HCT116 (cell line): ENCODE data around the gene SLC16A5. TPM values are rescaled to one million over a fixed set of nuclear protein-coding genes. Genes with fewer than 3 reads are reported as not detected.

Source experiments
- ATAC-seq: fragments of 200-7000 bp; cut with Tn5 transposase; 2 replicates; pipeline ENCODE4 v1.9.1; 2020; ENCODE audit warnings: mild to moderate bottlenecking, moderate library complexity
- BruUV-seq: library from RNA; stranded (reverse); fragments of 400-500 nt; replicated peaks from 2 replicates; lab custom pipeline; 2021; lab: Mats Ljungman, UMichigan
- CTCF ChIA-PET: fragments of 300-600 bp; sonication (Branson Sonifier 250); formaldehyde crosslinking; loops from one replicate; lab custom pipeline; 2021; ENCODE audit warnings: antibody characterized with exemption; lab: Charles Lee
- POLR2A ChIA-PET: fragments of 300-600, 350-600 bp; sonication (Branson Sonifier 250); formaldehyde crosslinking; loops from one replicate; lab custom pipeline; 2021; ENCODE audit warnings: antibody characterized with exemption; lab: Charles Lee
- RAD21 ChIA-PET, 2 experiments: fragments of 300-600 bp; sonication (Branson Sonifier 250); formaldehyde crosslinking; loops; one replicate each; lab custom pipeline; 2023; ENCODE audit warnings: low total read pairs in 2 of 2; ENCODE audit not compliant: uncharacterized antibody in 2 of 2, unreplicated experiment in 2 of 2, low non-redundant PET in 1 of 2; lab: Charles Lee
- DNase-seq: peaks from one replicate; pipeline ENCODE4 v3.0.0-alpha.2; 2010; ENCODE audit warnings: low read depth, low spot score
- H2AFZ ChIP-seq: fragments of 200-600 bp; shearing (Covaris generic), sonication (generic); 2 replicates; pipeline ENCODE4 v1.6.1; 2017; ENCODE audit warnings: low read depth, mixed run types, mixed read lengths, antibody characterized with exemption, low read length; ENCODE audit not compliant: poor library complexity, severe bottlenecking
- H3K27ac ChIP-seq: 2 replicates; pipeline ENCODE4 v1.5.1; 2012; ENCODE audit warnings: low read depth, low read length
- H3K27me3 ChIP-seq: fragments of 200-600 bp; sonication (generic); 2 replicates; pipeline ENCODE4 v1.6.1; 2016; ENCODE audit warnings: mixed run types, low read length, mixed read lengths; ENCODE audit not compliant: insufficient read depth
- H3K36me3 ChIP-seq, 2 experiments: fragments of 200-500 bp in 1 of 2; fragments of 200-600 bp in 1 of 2; sonication (Bioruptor generic) in 1 of 2; sonication (generic) in 1 of 2; 2 replicates each; pipeline versions ENCODE4 v1.5.1 to v1.6.1; 2014 to 2016; ENCODE audit warnings: low read length in 2 of 2, inconsistent platforms in 1 of 2, mixed read lengths in 1 of 2, mixed run types in 1 of 2; ENCODE audit not compliant: insufficient read depth in 2 of 2, control insufficient read depth in 1 of 2
- H3K4me1 ChIP-seq, 2 experiments: fragments of 200-600 bp in 1 of 2; sonication (generic) in 1 of 2; 2 replicates each; pipeline versions ENCODE4 v1.5.1 to v1.6.1; 2012 to 2017; ENCODE audit warnings: low read length in 2 of 2, inconsistent platforms in 1 of 2, mild to moderate bottlenecking in 1 of 2, mixed read lengths in 1 of 2, mixed run types in 1 of 2, moderate library complexity in 1 of 2; ENCODE audit not compliant: insufficient read depth in 2 of 2, control insufficient read depth in 1 of 2
- H3K4me2 ChIP-seq: fragments of 200-600 bp; sonication (generic); 2 replicates; pipeline ENCODE4 v1.6.1; 2017; ENCODE audit warnings: mixed run types, low read length, mixed read lengths
- H3K4me3 ChIP-seq, 2 experiments: fragments of 200-600 bp in 1 of 2; sonication (generic) in 1 of 2; replicated peaks in 1 of 2; 2 replicates each; pipeline ENCODE4 v1.5.1; 2011 to 2016; ENCODE audit warnings: low read length in 2 of 2, control low read depth in 1 of 2, low read depth in 1 of 2, mild to moderate bottlenecking in 1 of 2, mixed read lengths in 1 of 2, mixed run types in 1 of 2
- H3K79me2 ChIP-seq: fragments of 200-600 bp; sonication (generic); 2 replicates; pipeline ENCODE4 v1.6.1; 2017; ENCODE audit warnings: mild to moderate bottlenecking, mixed run types, low read length, moderate library complexity, mixed read lengths; ENCODE audit not compliant: insufficient read depth
- H3K9ac ChIP-seq: fragments of 200-600 bp; sonication (generic); 2 replicates; pipeline ENCODE4 v1.6.1; 2016; ENCODE audit warnings: low read length, mixed read lengths
- H3K9me2 ChIP-seq: fragments of 200-600 bp; sonication (generic), shearing (Covaris generic); 2 replicates; pipeline ENCODE4 v1.6.1; 2017; ENCODE audit warnings: mixed run types, mild to moderate bottlenecking, moderate library complexity; ENCODE audit not compliant: insufficient read depth
- H3K9me3 ChIP-seq, 2 experiments: fragments of 200-500 bp in 1 of 2; fragments of 200-600 bp in 1 of 2; sonication (Bioruptor generic) in 1 of 2; sonication (generic) in 1 of 2; 2 replicates each; pipeline ENCODE4 v1.6.1; 2014 to 2017; ENCODE audit warnings: low read length in 2 of 2, mixed read lengths in 2 of 2, inconsistent platforms in 1 of 2, low read depth in 1 of 2, mild to moderate bottlenecking in 1 of 2, mixed run types in 1 of 2, moderate library complexity in 1 of 2; ENCODE audit not compliant: control insufficient read depth in 1 of 2, insufficient read depth in 1 of 2
- H4K20me1 ChIP-seq: fragments of 200-600 bp; sonication (generic), shearing (Covaris generic); 2 replicates; pipeline ENCODE4 v1.6.1; 2017; ENCODE audit warnings: mixed run types, mild to moderate bottlenecking, moderate library complexity; ENCODE audit not compliant: insufficient read depth
- CEBPB ChIP-seq: IDR thresholded peaks from 2 replicates; pipeline ENCODE4 v1.6.1; 2012; ENCODE audit warnings: low read depth
- POLR2A ChIP-seq: IDR thresholded peaks from 2 replicates; pipeline ENCODE4 v1.7.0; 2011; ENCODE audit warnings: borderline replicate concordance; ENCODE audit not compliant: insufficient read depth, insufficient read length; ENCODE audit errors: extremely low read depth
- POLR2AphosphoS5 ChIP-seq: IDR thresholded peaks from 2 replicates; pipeline ENCODE4 v1.6.1; 2011; ENCODE audit warnings: mild to moderate bottlenecking, low read depth, low read length, moderate library complexity
- RAD21 ChIP-seq: IDR thresholded peaks from 2 replicates; pipeline ENCODE4 v1.6.1; 2012; ENCODE audit warnings: low read depth, mild to moderate bottlenecking
- TCF7L2 ChIP-seq: IDR thresholded peaks from 2 replicates; pipeline ENCODE4 v1.7.0; 2011; ENCODE audit warnings: borderline replicate concordance, inconsistent platforms; ENCODE audit not compliant: insufficient read depth, insufficient read length; ENCODE audit errors: extremely low read depth
- YY1 ChIP-seq: IDR thresholded peaks from 2 replicates; pipeline ENCODE4 v1.6.1; 2011; ENCODE audit warnings: low read length, low read depth, moderate library complexity, mild to moderate bottlenecking; ENCODE audit not compliant: insufficient replicate concordance; ENCODE audit errors: extremely low read depth
- intact Hi-C: fragments of 100-400 bp; cut with micrococcal nuclease; formaldehyde crosslinking; loops from 2 replicates; pipeline ENCODE4 v1.10.0; 2022
- total RNA-seq: library from RNA; stranded (reverse); gene quantifications from one replicate; pipeline ENCODE4 v1.2.1, GENCODE V29; 2021; ENCODE audit not compliant: unreplicated experiment
- TF ChIP-seq, protein P1 (sequence below), 3 experiments: fragments of 200-600 bp in 1 of 3; sonication (generic) in 1 of 3; IDR thresholded peaks in 2 of 3; conservative IDR thresholded peaks in 1 of 3; 2 replicates each; pipeline ENCODE4 v1.5.1; 2012 to 2017; ENCODE audit warnings: low read depth in 2 of 3, low read length in 2 of 3, antibody characterized with exemption in 1 of 3, borderline replicate concordance in 1 of 3, control low read depth in 1 of 3, mild to moderate bottlenecking in 1 of 3, mixed read lengths in 1 of 3, mixed run types in 1 of 3, moderate library complexity in 1 of 3; ENCODE audit not compliant: insufficient read depth in 1 of 3
- TF ChIP-seq, protein P2 (sequence below): IDR thresholded peaks from 2 replicates; pipeline ENCODE4 v1.6.1; 2012
- TF ChIP-seq, protein P3 (sequence below): IDR thresholded peaks from 2 replicates; pipeline ENCODE4 v1.6.1; 2012; ENCODE audit warnings: low read depth

Gene SLC16A5
- total RNA-seq, 1 experiment from 2014 or later, result 79.3 TPM

DNA sequence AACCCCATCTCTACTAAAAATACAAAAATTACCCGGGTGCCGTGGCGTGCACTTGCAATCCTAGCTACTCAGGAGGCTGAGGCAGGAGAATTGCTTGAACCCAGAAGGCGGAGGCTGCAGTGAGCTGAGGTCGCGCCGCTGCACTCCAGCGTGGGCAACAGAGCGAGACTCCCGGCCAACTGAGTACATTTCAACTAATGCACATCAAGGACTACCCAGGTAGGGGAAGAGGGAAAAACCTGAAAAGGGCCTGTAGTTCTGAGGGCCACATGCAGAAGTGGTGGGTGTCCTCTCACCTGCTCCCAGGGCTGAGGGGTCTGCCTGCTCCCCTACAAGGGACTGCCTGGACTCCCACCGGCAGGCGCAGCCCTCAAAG is 584 bp upstream of the SLC16A5 start (continued):
- no peak for TF ChIP-seq YY1
- TF ChIP-seq POLR2A, result no peak
- TF ChIP-seq, protein P1, sequence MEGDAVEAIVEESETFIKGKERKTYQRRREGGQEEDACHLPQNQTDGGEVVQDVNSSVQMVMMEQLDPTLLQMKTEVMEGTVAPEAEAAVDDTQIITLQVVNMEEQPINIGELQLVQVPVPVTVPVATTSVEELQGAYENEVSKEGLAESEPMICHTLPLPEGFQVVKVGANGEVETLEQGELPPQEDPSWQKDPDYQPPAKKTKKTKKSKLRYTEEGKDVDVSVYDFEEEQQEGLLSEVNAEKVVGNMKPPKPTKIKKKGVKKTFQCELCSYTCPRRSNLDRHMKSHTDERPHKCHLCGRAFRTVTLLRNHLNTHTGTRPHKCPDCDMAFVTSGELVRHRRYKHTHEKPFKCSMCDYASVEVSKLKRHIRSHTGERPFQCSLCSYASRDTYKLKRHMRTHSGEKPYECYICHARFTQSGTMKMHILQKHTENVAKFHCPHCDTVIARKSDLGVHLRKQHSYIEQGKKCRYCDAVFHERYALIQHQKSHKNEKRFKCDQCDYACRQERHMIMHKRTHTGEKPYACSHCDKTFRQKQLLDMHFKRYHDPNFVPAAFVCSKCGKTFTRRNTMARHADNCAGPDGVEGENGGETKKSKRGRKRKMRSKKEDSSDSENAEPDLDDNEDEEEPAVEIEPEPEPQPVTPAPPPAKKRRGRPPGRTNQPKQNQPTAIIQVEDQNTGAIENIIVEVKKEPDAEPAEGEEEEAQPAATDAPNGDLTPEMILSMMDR (IDR thresholded peaks at IDR 0.05 in 2 of 3, conservative IDR thresholded peaks at IDR 0.05 in 1 of 3; ENCODE audit: borderline replicate concordance in 1 of 3, insufficient read depth in 1 of 3, low read depth in 2 of 3, low read length in 2 of 3), result no peak
- TF ChIP-seq CEBPB, result no peak
- TF ChIP-seq, protein P2, sequence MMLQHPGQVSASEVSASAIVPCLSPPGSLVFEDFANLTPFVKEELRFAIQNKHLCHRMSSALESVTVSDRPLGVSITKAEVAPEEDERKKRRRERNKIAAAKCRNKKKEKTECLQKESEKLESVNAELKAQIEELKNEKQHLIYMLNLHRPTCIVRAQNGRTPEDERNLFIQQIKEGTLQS, result no peak

DNA sequence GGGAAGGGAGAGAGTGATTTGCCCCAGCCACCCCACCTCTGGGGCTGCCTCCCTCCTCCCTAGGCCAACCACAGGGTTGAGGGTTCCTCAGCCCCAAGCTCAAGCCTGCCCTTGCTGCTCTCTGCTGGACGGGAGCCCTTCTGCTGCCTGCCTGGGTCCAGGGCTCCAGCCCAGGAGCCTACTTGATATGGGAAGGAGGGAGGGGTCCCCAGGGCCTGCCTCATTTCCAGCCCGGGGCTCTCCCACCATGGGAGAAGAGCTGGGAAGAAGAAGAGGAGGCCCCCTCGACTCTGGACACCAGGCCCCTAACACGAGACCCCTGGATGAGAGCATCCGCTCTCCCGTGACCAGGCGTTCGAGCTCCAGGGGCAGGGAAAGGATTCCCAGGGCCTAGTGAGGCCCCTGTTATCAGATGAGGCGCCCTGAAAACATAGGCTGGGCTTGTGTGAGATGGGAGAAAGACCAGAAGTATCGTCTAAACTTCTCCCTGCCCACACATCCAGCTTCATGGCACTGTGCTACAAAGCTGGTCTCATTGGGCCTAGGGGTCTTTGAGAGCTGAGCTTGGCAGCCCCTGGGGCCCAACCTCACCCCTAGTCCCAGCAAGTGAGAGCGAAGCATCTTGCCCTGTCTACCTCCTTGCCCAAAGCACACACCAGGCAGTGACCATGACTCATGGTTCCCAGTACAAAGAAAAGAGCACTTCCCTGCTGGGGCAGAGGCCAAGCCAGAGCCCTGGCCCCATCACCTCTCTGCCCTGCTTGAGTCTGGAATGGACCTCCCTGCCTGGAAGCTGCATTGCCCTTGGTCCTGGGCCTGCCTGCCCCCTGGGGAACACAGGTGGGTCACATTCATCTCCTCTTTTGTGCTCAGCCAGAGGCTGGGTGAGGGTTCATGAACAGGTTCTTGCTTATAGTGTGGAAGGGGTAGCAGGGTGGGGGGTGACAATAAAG is 987 bp downstream of the SLC16A5 start:
- no peak for TF ChIP-seq RAD21
- TF ChIP-seq POLR2AphosphoS5, result peak; percentile 59
- TF ChIP-seq TCF7L2, result peak; percentile 52
- peak; percentile 53 for TF ChIP-seq YY1
- TF ChIP-seq, protein P3, sequence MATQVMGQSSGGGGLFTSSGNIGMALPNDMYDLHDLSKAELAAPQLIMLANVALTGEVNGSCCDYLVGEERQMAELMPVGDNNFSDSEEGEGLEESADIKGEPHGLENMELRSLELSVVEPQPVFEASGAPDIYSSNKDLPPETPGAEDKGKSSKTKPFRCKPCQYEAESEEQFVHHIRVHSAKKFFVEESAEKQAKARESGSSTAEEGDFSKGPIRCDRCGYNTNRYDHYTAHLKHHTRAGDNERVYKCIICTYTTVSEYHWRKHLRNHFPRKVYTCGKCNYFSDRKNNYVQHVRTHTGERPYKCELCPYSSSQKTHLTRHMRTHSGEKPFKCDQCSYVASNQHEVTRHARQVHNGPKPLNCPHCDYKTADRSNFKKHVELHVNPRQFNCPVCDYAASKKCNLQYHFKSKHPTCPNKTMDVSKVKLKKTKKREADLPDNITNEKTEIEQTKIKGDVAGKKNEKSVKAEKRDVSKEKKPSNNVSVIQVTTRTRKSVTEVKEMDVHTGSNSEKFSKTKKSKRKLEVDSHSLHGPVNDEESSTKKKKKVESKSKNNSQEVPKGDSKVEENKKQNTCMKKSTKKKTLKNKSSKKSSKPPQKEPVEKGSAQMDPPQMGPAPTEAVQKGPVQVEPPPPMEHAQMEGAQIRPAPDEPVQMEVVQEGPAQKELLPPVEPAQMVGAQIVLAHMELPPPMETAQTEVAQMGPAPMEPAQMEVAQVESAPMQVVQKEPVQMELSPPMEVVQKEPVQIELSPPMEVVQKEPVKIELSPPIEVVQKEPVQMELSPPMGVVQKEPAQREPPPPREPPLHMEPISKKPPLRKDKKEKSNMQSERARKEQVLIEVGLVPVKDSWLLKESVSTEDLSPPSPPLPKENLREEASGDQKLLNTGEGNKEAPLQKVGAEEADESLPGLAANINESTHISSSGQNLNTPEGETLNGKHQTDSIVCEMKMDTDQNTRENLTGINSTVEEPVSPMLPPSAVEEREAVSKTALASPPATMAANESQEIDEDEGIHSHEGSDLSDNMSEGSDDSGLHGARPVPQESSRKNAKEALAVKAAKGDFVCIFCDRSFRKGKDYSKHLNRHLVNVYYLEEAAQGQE, result no peak
- H3K27ac ChIP-seq, result peak overlapping the region; percentile 99
- H2AFZ ChIP-seq, result no peak overlapping the region
- peaks cover 75 to 91% of the 10 kb centered on the region in 2 experiments for H3K4me1 ChIP-seq
- intact Hi-C loops, result no loop called here
- no peaks in the 10 kb centered on the region for H3K27me3 ChIP-seq
- no peaks in the 10 kb centered on the region; a peak in 1 of 4 replicates for H3K36me3 ChIP-seq
- H3K9me2 ChIP-seq, result no peaks in the 10 kb centered on the region
- ATAC-seq (peak; percentile 41), DNase-seq (no peak)
- H3K4me2 ChIP-seq, result peak overlapping the region; percentile 92
- H3K79me2 ChIP-seq, result peaks cover 57% of the 10 kb centered on the region
- TSS peak; percentile 62 for BruUV-seq
- H3K9me3 ChIP-seq, result no peaks in the 10 kb centered on the region
- ChIA-PET POLR2A (interaction anchor here (0.7 to 1.8 kb wide), 14 partner anchors 9 to 215 kb away, joined by 3 to 21 read pairs (median 4); partner anchors contain the start of genes ARMC7 and MRPL58), RAD21 (interaction anchor here in 1 of 2 experiments (0.8 to 1.3 kb wide), 4 partner anchors 21 to 29 kb away, joined by 3 read pairs; partner anchors contain the start of gene ARMC7), CTCF (interaction anchor here (1.0 to 2.6 kb wide), 7 partner anchors 10 to 127 kb away, joined by 3 to 12 read pairs (median 5); partner anchors contain the start of gene NT5C)
- peak overlapping the region; percentile 76 to 83 for H3K4me3 ChIP-seq
- H4K20me1 ChIP-seq, result no peaks in the 10 kb centered on the region
- peak overlapping the region; percentile 97 for H3K9ac ChIP-seq
